Neuronal stem cell (in vitro differentiated cells): ENCODE results near the gene NUP160.

Experiments
- DNase-seq: peaks from one replicate; pipeline ENCODE4 v3.0.0-alpha.2; 2013; ENCODE audit warnings: low spot score
- H2AFZ ChIP-seq: one replicate; pipeline ENCODE4 v1.6.1; 2013; ENCODE audit warnings: mild to moderate bottlenecking, low read length, inconsistent platforms
- H2AK5ac ChIP-seq: 2 replicates; pipeline ENCODE4 v1.6.1; 2013; ENCODE audit warnings: low read depth, mild to moderate bottlenecking, inconsistent platforms, low read length, moderate library complexity, mixed read lengths
- H2BK120ac ChIP-seq: 2 replicates; pipeline ENCODE4 v1.6.1; 2013; ENCODE audit warnings: low read depth, mild to moderate bottlenecking, inconsistent platforms, low read length, moderate library complexity, mixed read lengths
- H2BK12ac ChIP-seq: one replicate; pipeline ENCODE4 v1.6.1; 2013; ENCODE audit warnings: low read length, inconsistent platforms
- H2BK15ac ChIP-seq: 2 replicates; pipeline ENCODE4 v1.6.1; 2013; ENCODE audit warnings: mild to moderate bottlenecking, low read length, inconsistent platforms, mixed read lengths
- H2BK5ac ChIP-seq: one replicate; pipeline ENCODE4 v1.6.1; 2013; ENCODE audit warnings: inconsistent platforms, mild to moderate bottlenecking, low read length, moderate library complexity
- H3K14ac ChIP-seq: one replicate; pipeline ENCODE4 v1.6.1; 2013; ENCODE audit warnings: low read length, inconsistent platforms
- H3K18ac ChIP-seq: 2 replicates; pipeline ENCODE4 v1.6.1; 2013; ENCODE audit warnings: low read length, inconsistent platforms
- H3K23ac ChIP-seq: 2 replicates; pipeline ENCODE4 v1.6.1; 2013; ENCODE audit warnings: low read depth, mild to moderate bottlenecking, mixed read lengths, low read length, inconsistent platforms; ENCODE audit not compliant: poor library complexity
- H3K27ac ChIP-seq: replicated peaks from 3 replicates; pipeline ENCODE4 v1.5.1; 2013; ENCODE audit warnings: low read length, inconsistent platforms
- H3K27me3 ChIP-seq, 3 experiments: 2 replicates each; pipeline ENCODE4 v1.6.1; 2013; ENCODE audit warnings: low read length in 3 of 3, mild to moderate bottlenecking in 2 of 3, inconsistent platforms in 1 of 3, low read depth in 1 of 3, mixed read lengths in 1 of 3, moderate library complexity in 1 of 3; ENCODE audit not compliant: control insufficient read depth in 3 of 3, insufficient read depth in 3 of 3
- H3K36me3 ChIP-seq, 2 donors: replicated peaks in 1 of 2; 2 replicates each; pipeline ENCODE4 v1.6.1; 2013; ENCODE audit warnings: low read length in 2 of 2; ENCODE audit not compliant: control insufficient read depth in 2 of 2, insufficient read depth in 2 of 2
- H3K4ac ChIP-seq: 2 replicates; pipeline ENCODE4 v1.6.1; 2013; ENCODE audit warnings: inconsistent platforms, mild to moderate bottlenecking, low read length, moderate library complexity
- H3K4me1 ChIP-seq, 2 donors: 1 replicate in 1 of 2; 2 replicates in 1 of 2; pipeline ENCODE4 v1.6.1; 2013; ENCODE audit warnings: low read length in 2 of 2, low read depth in 1 of 2; ENCODE audit not compliant: control insufficient read depth in 2 of 2, insufficient read depth in 1 of 2
- H3K4me2 ChIP-seq: one replicate; pipeline ENCODE4 v1.6.1; 2013; ENCODE audit warnings: mild to moderate bottlenecking, low read length, inconsistent platforms; ENCODE audit not compliant: insufficient read depth, poor library complexity, severe bottlenecking
- H3K4me3 ChIP-seq, 2 donors: 2 replicates each; pipeline ENCODE4 v1.5.1; 2013; ENCODE audit warnings: low read length in 2 of 2, mild to moderate bottlenecking in 2 of 2, inconsistent platforms in 1 of 2, moderate library complexity in 1 of 2
- H3K79me1 ChIP-seq: one replicate; pipeline ENCODE4 v1.6.1; 2013; ENCODE audit warnings: low read depth, mild to moderate bottlenecking, inconsistent platforms, low read length, moderate library complexity
- H3K9ac ChIP-seq: one replicate; pipeline ENCODE4 v1.6.1; 2013; ENCODE audit warnings: mild to moderate bottlenecking, low read depth, low read length, inconsistent platforms; ENCODE audit not compliant: poor library complexity
- H3K9me3 ChIP-seq, 2 donors: replicated peaks in 1 of 2; 2 replicates each; pipeline versions ENCODE3 to v1.6.1; 2013; ENCODE audit warnings: low read length in 2 of 2, mild to moderate bottlenecking in 2 of 2, inconsistent platforms in 1 of 2, low read depth in 1 of 2, mixed read lengths in 1 of 2, moderate library complexity in 1 of 2; ENCODE audit not compliant: control insufficient read depth in 2 of 2, insufficient read depth in 1 of 2
- H4K8ac ChIP-seq: one replicate; pipeline ENCODE4 v1.6.1; 2013; ENCODE audit warnings: low read depth, mild to moderate bottlenecking, inconsistent platforms, low read length, moderate library complexity
- H4K91ac ChIP-seq: one replicate; pipeline ENCODE4 v1.6.1; 2013; ENCODE audit warnings: low read length, low read depth, mild to moderate bottlenecking, inconsistent platforms; ENCODE audit not compliant: poor library complexity
- WGBS, 2 donors: extraction: QIAGEN DNeasy Blood & Tissue Kit; methylation state at CpG; one replicate each; pipeline ENCODE4 v1.1.7; 2013; ENCODE audit warnings: missing lambda C conversion rate in 2 of 2, mixed read lengths in 1 of 2; ENCODE audit not compliant: insufficient read length in 2 of 2, insufficient replicate concordance in 1 of 2; ENCODE audit errors: extremely low coverage in 2 of 2; 5-methylcytosine and 5-hydroxymethylcytosine counted together

The NUP160 gene

DNA sequence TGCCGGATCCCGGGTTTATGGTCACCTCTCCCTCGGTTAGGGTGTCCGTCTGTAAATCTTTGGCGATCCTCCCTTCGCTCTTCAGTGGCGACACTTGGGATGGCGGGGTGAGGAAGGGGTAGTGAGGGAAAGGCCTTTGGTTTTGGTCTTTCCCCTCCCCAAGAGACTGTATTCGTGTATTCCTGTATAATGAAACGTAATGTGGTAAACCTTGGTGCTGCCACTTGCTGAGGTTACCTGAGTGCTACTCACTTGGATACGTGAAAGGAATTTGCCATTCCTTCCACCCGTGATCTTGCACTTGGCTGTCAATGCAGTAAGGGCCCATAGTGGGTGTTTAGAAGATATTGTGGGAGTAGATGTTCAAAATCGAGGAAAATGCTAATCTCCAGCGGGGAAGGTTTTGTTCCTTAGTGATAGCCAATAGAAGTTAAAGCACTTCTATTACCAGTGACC, 578 bp upstream of the NUP160 start:
- Histone ChIP-seq H3K9me3 (no peaks in the 10 kb centered on the region), H3K27ac (peak overlapping the region; percentile 94), H2AFZ (peak overlapping the region; percentile 95), H2AK5ac (no peak overlapping the region), H3K23ac (no peak overlapping the region), H3K27me3 (no peaks in the 10 kb centered on the region), H3K4me2 (peak overlapping the region; percentile 69), H3K4me1 (peaks cover 7 to 11% of the 10 kb centered on the region in 2 donors), H2BK12ac (no peak overlapping the region), H3K36me3 (peaks cover 8 to 34% of the 10 kb centered on the region in 2 donors), H3K14ac (no peak overlapping the region), H3K4ac (no peak overlapping the region), H3K18ac (peak overlapping the region; percentile 86), H2BK120ac (no peak overlapping the region), H2BK5ac (peak overlapping the region; percentile 63), H2BK15ac (no peak overlapping the region), H3K9ac (peak overlapping the region; percentile 71), H4K8ac (no peak overlapping the region), H4K91ac (no peak overlapping the region), H3K79me1 (peaks cover 7% of the 10 kb centered on the region), H3K4me3 (peak overlapping the region; percentile 91 to 95)
- WGBS, 2 donors, result no CpG with 5 or more reads among the region's 14 CpGs
- DNase-seq, result no peak

DNA sequence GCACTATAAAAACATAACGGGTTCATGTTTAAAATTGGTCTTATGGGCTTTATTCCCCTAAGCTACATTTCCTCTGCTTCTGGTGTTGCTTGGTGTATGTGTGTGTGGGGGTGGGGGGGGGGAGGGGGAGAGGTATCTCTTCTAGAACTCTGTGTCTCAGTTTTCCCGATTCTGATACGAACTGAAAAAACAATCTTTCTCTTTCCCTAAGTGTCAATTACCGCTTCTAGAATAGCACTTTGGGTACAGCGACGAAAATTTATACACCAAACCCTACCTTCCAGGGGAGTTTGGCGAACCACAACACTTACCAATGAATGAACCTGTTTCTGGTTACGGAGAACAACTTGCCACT, 636 bp downstream of the NUP160 start:
- Histone ChIP-seq H3K23ac (peak overlapping the region; percentile 74), H2BK5ac (no peak overlapping the region), H3K4ac (no peak overlapping the region), H2AK5ac (no peak overlapping the region), H2BK12ac (no peak overlapping the region), H3K36me3 (peaks cover 18 to 46% of the 10 kb centered on the region in 2 donors), H3K4me1 (peaks cover 7 to 11% of the 10 kb centered on the region in 2 donors), H3K9me3 (no peaks in the 10 kb centered on the region), H3K27me3 (no peaks in the 10 kb centered on the region), H2BK15ac (no peak overlapping the region), H4K91ac (no peak overlapping the region), H3K4me3 (peak overlapping the region; percentile 91 to 95), H3K18ac (peak overlapping the region; percentile 98), H3K4me2 (peak overlapping the region; percentile 69), H4K8ac (no peak overlapping the region), H2BK120ac (no peak overlapping the region), H3K27ac (no peak overlapping the region), H2AFZ (peak overlapping the region; percentile 95), H3K9ac (peak overlapping the region; percentile 91), H3K14ac (no peak overlapping the region), H3K79me1 (peaks cover 10% of the 10 kb centered on the region)
- DNase-seq, result no peak
- no CpG with 5 or more reads among the region's 8 CpGs for WGBS, 2 donors

DNA sequence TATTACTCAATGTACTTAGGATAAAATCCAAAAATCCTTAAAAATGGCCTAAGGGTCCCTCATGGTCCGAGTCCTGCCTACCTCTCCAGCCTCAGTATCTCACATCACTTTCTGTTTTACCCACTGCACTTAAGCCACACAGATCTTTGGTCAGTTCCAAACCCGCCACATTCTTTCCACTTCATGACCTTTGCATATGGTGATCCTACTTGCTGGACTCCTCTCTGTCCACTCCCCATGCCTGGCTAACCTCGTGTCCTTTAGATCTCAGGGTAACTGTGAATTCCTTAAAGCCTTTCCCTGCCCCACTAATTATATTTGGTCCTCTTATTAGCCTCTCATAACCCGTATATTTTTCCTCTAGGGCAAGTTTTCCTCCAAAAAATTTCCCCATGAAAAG, 1.2 kb downstream of the NUP160 start:
- Histone ChIP-seq H2BK15ac (no peak overlapping the region), H3K9me3 (no peaks in the 10 kb centered on the region), H4K91ac (no peak overlapping the region), H3K4me1 (peaks cover 7 to 11% of the 10 kb centered on the region in 2 donors), H3K4ac (no peak overlapping the region), H2BK5ac (no peak overlapping the region), H3K4me3 (peak overlapping the region in 1 of 2 donors; percentile 91), H3K18ac (no peak overlapping the region), H2BK12ac (no peak overlapping the region), H2BK120ac (no peak overlapping the region), H3K36me3 (peaks cover 23 to 51% of the 10 kb centered on the region in 2 donors), H3K9ac (no peak overlapping the region), H2AFZ (no peak overlapping the region), H3K14ac (no peak overlapping the region), H4K8ac (no peak overlapping the region), H3K4me2 (peak overlapping the region; percentile 69), H3K27me3 (no peaks in the 10 kb centered on the region), H3K23ac (no peak overlapping the region), H3K27ac (no peak overlapping the region), H3K79me1 (peaks cover 14% of the 10 kb centered on the region), H2AK5ac (no peak overlapping the region)
- no CpG with 5 or more reads among the region's 4 CpGs for WGBS, 2 donors
- DNase-seq, result no peak

DNA sequence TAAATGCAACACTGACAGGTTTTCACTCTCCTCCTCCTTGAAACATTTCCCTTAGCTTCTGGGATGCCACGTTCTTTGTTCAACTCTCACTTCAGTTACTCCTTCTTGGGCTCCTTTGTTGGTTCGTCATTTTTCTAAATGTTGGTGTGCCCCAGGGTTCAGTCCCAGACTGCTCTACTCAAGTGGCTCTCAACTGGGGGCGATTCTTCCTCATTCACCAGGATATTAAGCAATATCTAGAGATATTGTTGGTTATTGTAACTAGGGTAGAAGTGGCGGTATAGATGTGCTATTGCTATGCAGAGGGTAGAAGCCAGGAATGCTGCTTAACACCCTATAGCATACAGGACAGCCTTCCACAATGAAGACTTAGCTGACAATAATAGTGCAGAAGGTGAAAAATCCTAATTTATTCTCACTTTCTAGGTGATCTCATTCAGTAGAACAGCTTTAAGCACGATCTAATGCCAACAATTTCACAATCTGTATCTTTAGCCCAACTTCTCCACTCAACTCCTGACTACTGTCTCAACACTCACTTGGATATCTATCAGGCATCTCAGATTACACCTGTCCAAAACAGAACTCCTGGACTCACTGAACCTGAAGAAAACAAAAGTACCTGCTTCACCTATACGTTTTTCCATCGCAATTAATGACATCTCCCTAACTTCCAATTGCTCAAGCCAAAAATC, 4.6 kb downstream of the NUP160 start:
- Histone ChIP-seq H2AFZ (no peak overlapping the region), H2BK12ac (no peak overlapping the region), H3K9me3 (no peaks in the 10 kb centered on the region), H3K9ac (no peak overlapping the region), H3K27me3 (no peaks in the 10 kb centered on the region), H3K18ac (no peak overlapping the region), H3K27ac (no peak overlapping the region), H3K4me2 (no peak overlapping the region), H3K4me1 (peaks cover 3 to 6% of the 10 kb centered on the region in 2 donors), H4K91ac (no peak overlapping the region), H2AK5ac (no peak overlapping the region), H4K8ac (no peak overlapping the region), H3K36me3 (peaks cover 35 to 84% of the 10 kb centered on the region in 2 donors), H3K23ac (no peak overlapping the region), H3K79me1 (peaks cover 14% of the 10 kb centered on the region), H2BK5ac (no peak overlapping the region), H3K4me3 (no peak overlapping the region), H2BK15ac (no peak overlapping the region), H3K4ac (no peak overlapping the region), H3K14ac (no peak overlapping the region), H2BK120ac (no peak overlapping the region)
- WGBS, 2 donors, result no CpG with 5 or more reads among the region's 7 CpGs
- no peak for DNase-seq
